GM10847 (cell line): ENCODE measurements around the gene DPEP1.

Experiments used
- POLR2A ChIP-seq: IDR thresholded peaks from 2 replicates; pipeline ENCODE4 v1.6.1; 2011; ENCODE audit not compliant: insufficient read length; ENCODE audit errors: extremely low read depth

DPEP1 gene

DNA sequence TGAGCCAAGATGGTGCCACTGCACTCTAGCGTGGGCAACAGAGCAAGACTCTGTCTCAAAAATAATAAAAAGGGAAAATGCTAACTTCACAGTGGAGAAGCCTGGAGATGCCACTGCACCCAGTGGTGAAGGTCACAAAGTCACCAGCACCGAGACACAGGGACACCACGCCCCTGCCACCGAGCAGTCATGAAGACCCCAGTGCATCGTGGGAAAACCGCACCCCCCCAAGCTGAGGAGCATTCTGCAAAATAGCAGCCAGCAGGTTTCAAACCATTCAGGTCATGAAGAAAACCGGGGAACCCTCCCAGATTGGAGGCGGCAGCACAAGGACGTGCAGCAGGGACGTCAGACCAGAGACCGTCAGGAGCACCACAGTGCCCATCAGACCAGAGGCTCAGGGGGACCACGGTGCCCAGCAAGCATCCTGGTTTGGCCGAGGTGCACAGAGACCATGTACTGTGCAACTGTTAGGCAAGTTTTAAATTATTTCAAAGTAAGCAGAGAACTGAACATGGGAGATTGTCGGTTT is 30.4 kb downstream of the DPEP1 start:
- no peak for TF ChIP-seq POLR2A

DNA sequence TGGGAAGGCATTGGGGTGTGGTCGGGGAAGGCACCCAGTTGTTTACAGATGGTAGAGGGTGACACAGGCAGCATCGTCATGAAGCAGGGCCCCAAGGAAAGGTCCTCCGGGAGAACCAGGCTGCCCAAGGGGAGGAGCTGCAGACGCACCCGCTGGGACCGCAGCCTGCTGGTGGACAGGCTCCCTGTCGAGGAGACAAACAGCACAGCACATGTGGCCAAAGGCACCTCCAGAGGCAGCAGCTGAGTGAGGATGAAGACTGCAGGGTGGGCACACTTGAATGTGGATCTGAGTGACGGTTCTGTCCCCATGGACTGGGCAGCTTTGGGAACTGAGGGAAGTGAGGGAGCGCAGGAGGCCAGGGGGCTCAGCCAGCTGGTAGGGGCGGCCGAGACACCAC is 31.7 kb downstream of the DPEP1 start:
- TF ChIP-seq POLR2A: no peak

DNA sequence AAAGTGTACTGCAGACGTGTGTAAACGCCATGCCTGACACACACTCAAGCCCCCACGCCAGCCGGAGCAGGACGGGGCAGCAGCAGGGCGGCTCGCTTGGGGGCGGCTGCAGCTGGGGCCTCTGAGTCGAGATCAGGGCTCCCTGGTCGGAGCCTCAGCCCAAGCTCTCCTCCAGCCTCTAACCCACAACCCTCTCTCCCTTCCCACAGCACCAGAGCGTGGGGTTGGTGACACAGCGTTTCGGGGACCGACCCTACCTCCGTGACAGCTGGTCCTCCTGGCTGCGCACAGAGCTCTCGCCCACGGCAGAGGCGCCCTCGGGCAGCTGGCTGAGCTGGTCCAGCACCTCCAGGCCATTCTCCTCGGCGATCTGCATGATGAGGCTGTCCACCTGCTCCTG is 32.8 kb downstream of the DPEP1 start:
- TF ChIP-seq POLR2A: no peak

DNA sequence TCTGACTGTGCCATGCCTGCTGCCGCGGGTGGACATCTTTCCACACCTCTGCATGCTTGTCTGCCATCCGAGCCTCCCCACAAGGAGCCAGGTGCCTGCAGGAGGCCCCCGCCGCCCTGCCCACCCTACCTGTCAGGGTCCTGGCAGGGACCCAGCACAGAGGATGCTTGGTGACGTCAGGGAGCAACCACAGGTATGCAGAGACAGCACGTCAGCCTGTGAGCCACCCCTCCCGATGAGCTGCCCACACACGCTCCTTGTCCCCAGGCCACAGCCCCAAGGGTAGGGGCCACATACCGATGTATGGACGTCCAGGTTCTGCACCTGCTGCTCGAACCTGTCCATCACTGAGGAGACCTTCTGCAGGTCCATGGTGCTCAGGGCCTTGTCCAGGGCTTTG is 33.5 kb downstream of the DPEP1 start:
- TF ChIP-seq POLR2A: no peak

DNA sequence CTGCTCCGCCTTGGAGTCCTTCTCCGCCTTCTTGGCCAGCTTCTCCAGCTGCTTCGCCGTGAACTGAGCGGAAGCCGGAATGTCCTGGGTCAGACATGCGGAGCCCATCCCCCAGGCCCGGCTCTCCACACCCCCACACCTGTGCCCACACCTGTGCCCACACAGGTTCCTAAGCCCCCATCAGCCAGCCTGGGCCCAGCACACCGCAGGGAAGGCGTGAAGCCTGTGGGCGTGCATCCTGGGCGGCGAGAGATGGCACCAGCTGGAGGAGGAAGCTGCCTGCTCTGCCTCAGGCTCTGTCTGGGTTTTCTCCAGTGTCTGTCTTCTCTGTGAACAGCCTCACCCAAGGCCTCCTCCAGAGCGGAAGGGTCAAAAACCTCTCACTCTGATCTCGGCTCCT is 38.1 kb downstream of the DPEP1 start:
- no peak for TF ChIP-seq POLR2A

DNA sequence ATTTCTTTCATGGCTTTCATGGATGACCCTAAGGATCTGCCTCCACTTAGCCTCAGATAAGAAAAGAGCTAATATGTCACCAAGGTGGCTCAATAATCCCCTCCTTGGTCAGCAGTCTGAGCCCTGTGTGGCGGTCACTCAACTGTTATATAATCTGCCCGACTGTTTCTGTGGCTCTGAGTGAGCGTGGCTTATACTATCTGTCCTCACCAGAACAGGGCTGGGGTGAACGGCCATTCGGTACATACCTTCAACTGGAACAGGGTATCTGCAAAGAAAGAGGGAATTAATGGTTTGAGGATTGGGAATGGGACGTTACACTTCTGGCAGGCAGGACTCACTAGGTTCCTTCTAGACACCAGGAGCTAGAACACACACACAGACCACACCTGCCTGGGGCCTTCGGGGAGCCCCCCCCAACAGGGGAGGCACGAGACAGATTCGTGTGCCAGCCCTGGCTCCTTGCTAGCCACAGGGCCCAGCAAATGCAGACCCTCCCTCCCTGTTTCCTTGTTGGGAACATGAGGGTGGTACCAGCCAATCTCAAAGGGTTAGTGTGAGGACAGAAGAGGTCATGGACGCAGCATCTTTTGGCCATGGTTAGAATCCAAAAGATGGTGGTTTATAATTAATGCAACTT is 40.3 kb downstream of the DPEP1 start:
- no peak for TF ChIP-seq POLR2A

DNA sequence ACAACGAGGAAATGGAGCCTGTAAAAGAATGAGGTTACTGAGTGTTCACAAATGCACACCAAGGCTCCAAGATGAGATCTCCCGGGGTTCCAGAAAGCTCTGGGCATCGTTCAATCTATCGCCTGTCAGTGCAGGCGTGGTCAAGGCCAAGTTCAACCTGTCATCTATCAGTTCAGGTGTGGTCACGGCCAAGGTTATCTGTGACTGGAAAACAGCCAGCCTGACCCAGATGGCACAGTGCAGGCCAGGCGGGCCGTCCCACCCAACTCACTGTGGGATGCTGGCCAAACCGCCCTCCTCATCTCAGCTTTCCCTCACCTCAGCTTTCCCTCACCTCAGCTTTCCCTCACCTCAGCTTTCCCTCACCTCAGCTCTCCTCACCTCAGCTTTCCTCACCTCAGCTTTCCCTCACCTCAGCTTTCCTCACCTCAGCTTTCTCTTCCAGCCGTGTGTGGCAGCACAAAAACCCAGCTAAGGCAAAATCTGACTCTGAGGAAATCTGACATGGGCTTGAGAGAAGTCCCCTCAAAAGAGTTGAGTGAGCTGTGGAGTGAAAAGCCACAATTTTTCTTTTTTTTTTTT is 41.7 kb downstream of the DPEP1 start:
- TF ChIP-seq POLR2A: no peak

DNA sequence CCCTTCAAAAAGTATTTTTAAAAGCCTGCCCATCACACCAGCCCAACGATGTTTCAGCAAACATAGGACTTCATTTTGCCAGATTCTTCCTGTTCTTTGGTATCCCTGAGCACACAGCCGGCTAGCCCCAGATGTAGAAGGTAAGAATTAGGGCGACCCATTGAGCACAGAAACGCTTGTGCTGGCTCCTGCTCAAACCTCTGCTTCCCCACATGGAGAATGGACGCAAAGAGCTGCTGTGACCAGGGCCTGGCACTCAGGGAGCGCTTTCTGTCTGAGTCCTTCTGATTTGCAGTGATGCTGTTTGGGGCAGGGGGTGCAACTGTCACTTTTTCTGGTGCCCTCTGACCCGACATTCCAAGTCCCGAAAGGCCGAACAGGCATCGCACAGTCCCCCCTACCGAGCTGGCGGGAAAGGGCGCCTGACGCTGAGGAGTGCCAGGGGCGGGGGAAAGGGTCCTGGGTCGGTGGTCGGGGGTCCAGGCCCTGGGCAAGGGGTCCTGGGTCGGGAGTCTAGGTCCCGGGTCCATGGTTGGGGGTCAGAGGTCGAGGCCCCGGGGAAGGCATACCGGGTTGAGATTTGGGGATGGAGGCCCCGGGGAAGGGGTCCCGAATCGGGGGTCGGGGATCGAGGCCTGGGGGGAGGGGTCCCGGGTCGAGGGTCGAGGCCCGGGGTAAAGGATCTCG is 43.1 kb downstream of the DPEP1 start:
- no peak for TF ChIP-seq POLR2A

DNA sequence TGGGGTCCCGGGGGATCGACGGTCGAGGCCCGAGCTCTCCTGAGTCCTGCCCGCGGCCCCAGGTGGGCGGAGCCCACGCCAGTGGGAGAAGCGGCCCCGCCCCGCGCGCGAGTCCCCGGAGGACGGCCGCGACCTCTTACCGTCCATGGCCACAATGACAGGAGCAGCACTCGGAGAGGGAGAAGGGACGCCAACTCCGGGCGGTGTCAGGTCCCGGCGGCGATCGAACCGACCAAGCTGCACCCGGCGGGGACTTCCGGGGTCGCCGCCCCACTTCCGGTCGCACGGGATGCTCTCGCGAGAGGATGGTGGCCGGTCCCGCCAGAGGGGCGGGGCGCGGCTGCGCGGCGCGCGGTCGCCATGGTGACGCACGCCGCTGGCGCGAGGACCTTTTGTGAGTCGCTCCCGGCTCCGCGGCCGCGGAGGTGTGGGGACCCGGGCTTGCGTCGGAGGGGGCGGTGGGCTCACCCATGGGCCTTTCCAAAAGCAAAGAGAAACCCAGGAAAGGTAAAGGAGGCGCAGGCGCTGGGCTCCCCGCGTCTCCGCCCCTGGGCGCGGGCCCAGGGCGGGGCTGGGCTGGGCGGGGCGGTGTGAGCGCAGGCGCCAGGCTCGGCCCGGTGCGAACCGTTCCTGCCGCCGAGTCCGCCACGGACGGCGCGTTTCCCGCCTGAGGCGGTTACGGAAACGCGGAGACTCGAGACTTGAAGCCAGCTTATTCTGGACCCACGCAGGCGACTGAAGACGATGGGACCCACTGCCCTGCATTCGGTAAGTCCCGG is 44.2 kb downstream of the DPEP1 start, which contains the start of the genes CHMP1A and SPATA33:
Gene CHMP1A (minus strand): TSS at position 267 of the 779 bp plus-strand sequence. CDS start 120 bp downstream, at position 147.
Gene SPATA33 (plus strand): TSS at position 395 of the 779 bp plus-strand sequence. CDS start 76 bp downstream, at position 471.
- TF ChIP-seq POLR2A: peak; percentile 89

DNA sequence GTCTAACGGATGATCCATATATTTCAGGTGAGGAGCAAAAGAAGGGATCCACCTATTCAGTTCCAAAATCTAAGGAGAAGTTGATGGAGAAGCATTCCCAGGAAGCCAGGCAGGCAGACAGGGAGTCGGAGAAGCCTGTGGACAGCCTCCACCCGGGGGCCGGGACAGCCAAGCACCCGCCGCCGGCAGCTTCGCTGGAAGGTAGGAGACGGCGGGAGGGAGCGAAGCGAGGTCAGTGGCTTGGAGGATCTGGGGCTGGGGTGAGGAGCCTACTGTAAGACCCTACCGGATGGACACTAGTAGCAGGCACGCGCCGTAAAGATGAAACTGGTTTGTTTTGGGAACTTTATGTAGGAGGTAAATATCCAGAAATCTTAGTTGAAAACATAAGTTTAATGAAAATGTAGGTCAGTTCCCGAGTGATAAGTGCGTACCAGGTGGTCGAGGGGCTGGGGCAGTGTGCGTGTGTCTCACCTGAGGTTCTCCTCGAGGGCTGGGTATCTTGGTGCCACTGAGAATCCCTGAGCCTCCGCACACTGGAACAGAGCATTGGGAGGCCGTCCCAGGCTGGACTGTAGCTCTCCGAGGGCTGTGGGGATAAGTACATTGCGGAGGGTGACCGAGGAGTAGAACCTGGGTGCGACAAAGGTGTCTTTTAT is 44.9 kb downstream of the DPEP1 start:
- TF ChIP-seq POLR2A: no peak

DNA sequence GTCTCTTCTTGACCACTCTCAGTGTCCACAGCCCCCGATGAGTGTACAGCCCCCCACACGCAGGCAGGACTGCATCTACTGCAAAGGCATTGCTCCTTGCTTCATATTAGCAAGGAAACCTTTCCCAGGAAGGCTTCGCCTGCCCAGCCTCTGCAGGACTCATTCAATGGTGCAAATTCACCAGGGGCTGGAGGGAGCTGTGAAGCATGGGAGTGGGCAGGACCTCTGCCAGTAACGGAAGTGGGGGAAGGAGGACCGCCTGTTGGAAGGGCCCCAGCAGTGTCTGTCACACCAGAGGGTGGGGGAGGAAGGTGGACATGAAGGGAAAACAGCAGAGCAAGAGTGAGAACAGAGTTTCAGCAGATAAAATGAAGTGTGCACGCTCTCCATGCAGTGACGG is 46.7 kb downstream of the DPEP1 start:
- no peak for TF ChIP-seq POLR2A

DNA sequence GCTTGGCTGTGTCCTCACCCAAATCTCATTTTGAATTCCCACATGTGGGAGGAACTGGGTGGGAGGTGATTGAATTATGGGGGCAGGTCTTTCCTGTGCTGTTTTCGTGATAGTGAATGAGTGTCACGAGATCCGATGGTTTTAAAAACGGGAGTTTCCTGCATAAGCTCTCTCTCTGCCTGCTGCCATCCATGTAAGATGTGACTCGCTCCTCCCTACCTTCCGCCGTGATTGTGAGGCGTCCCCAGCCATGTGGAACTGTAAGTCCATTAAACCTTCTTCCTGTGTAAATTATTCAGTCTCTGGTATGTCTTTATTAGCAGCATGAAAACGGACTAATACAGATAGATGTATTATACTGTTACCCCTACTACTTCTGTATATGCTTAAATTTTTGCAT is 47.8 kb downstream of the DPEP1 start:
- TF ChIP-seq POLR2A: no peak

DNA sequence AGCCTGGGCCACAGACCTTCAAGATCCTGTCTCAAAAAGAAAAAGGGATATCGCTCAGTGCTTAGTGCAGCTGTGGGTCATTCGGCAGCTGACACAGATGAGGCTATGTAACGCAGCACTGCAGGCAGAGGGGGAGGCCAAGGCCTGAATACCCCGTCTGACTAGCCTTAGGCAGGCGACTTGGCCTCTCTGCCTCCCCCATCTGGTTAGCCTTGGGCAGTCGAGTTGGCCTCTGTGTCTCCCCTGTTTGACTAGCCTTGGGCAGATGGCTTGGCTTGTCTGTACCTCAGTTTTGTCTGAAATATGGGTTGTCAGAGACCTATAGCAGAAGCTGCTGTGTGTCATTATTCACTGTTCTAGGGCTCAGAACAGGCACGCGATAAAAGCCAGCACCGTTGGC is 54.2 kb downstream of the DPEP1 start:
- TF ChIP-seq POLR2A: no peak

DNA sequence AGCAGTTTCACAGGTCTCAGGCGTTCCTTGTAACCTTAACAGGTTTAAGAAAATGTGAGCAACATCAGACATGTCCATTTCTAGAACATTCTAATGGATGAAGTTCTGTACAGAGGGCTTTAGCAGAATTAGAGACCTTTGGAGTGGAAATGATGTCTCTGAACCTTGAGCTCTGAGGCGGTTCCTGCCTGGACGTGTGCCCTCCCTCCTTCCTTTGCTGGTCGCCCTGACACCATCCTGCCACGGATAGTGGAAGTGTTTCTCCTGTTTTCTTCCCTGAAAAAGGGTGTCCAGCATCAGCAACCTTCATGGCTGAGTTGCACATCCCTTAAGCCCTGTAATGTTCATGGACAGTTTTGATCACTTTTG is 55.3 kb downstream of the DPEP1 start:
- TF ChIP-seq POLR2A: no peak

DNA sequence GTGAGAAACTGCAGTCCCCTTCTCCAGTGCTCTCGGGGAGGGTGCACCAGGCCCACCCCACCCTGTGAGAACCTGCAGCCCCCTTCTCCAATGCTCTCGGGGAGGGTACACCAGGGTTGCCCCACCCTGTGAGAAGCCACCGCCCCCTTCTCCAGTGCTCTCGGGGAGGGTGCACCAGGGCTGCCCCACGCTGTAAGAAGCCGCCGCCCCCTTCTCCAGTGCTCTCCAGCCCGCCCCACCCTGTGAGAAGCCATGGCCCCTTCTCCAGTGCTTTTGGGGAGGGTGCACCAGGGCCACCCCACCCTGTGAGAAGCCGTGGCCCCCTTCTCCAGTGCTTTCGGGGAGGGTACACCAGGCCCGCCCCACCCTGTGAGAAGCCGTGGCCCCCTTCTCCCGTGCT is 56.3 kb downstream of the DPEP1 start:
- TF ChIP-seq POLR2A: no peak
